Endodermal cell (in vitro differentiated cells): ENCODE measurements around the gene STAT6. TPM values are rescaled to one million over a fixed set of nuclear protein-coding genes. Genes with fewer than 3 reads are reported as not detected.
A peak's percentile ranks its signal among the peaks of the same experiment; 100 is the strongest.

Experiments
- DNase-seq: peaks from one replicate; pipeline ENCODE4 v3.0.0-alpha.2; 2017
- H3K27ac ChIP-seq: 2 replicates; pipeline ENCODE4 v1.5.1; 2013; ENCODE audit warnings: mild to moderate bottlenecking, low read depth, low read length, moderate library complexity
- H3K27me3 ChIP-seq: 2 replicates; pipeline ENCODE4 v1.6.1; 2013; ENCODE audit warnings: mild to moderate bottlenecking, low read length, moderate library complexity; ENCODE audit not compliant: insufficient read depth, control insufficient read depth, poor library complexity, severe bottlenecking
- H3K36me3 ChIP-seq: 2 replicates; pipeline ENCODE4 v1.7.0; 2013; ENCODE audit warnings: mild to moderate bottlenecking, low read length, moderate library complexity; ENCODE audit not compliant: control insufficient read depth, insufficient read depth
- H3K4me1 ChIP-seq: one replicate; pipeline ENCODE4 v1.7.0; 2013; ENCODE audit warnings: low read length; ENCODE audit not compliant: control insufficient read depth, insufficient read depth
- H3K4me3 ChIP-seq: 2 replicates; pipeline ENCODE4 v1.5.1; 2013; ENCODE audit warnings: mild to moderate bottlenecking, low read length, moderate library complexity
- H3K9ac ChIP-seq: 2 replicates; pipeline ENCODE4 v1.6.1; 2013; ENCODE audit warnings: mild to moderate bottlenecking, low read length, moderate library complexity; ENCODE audit not compliant: poor library complexity, severe bottlenecking; ENCODE audit errors: extremely low read depth
- H3K9me3 ChIP-seq: 2 replicates; pipeline ENCODE4 v1.6.1; 2013; ENCODE audit warnings: mild to moderate bottlenecking, low read length, moderate library complexity; ENCODE audit not compliant: control insufficient read depth
- H3K27ac Mint-ChIP-seq: 2 replicates; pipeline ENCODE4 v1.8.0; 2020; ENCODE audit warnings: mixed read lengths
- H3K27me3 Mint-ChIP-seq: 2 replicates; pipeline ENCODE4 v1.8.0; 2021; ENCODE audit warnings: mild to moderate bottlenecking, mixed read lengths; ENCODE audit not compliant: insufficient read depth
- H3K36me3 Mint-ChIP-seq: 2 replicates; pipeline ENCODE4 v1.8.0; 2020; ENCODE audit warnings: low read depth, mixed read lengths
- H3K4me1 Mint-ChIP-seq: 2 replicates; pipeline ENCODE4 v1.8.0; 2020; ENCODE audit warnings: mixed read lengths
- H3K4me3 Mint-ChIP-seq: 2 replicates; pipeline ENCODE4 v1.8.0; 2020; ENCODE audit warnings: mild to moderate bottlenecking, moderate library complexity, mixed read lengths
- H3K9me3 Mint-ChIP-seq: 2 replicates; pipeline ENCODE4 v1.8.0; 2020; ENCODE audit warnings: mild to moderate bottlenecking, mixed read lengths
- WGBS, 2 experiments: methylation state at CpG; one replicate each; pipeline versions ENCODE4 v1.1.5 to v1.1.7; 2013; ENCODE audit warnings: missing lambda C conversion rate in 2 of 2, mixed read lengths in 1 of 2; ENCODE audit not compliant: insufficient coverage in 1 of 2, insufficient read length in 1 of 2; 5-methylcytosine and 5-hydroxymethylcytosine counted together
- total RNA-seq, 2 donors: library from RNA; stranded (reverse); fragmentation: NEBNext Ultra II Directional in 1 of 2; extraction: Animal tissue kit (Norgen Biotek cat#: 25700) in 1 of 2; gene quantifications; 2 replicates in 1 of 2; 3 replicates in 1 of 2; pipeline ENCODE4 v1.2.1, GENCODE V29; 2021
- TF ChIP-seq, protein P1 (sequence below): fragments of 200-600 bp; sonication (generic); conservative IDR thresholded peaks from 2 replicates; pipeline ENCODE4 v1.5.0; 2021; ENCODE audit warnings: antibody characterized with exemption, mild to moderate bottlenecking

STAT6 gene
- total RNA-seq, 2 donors from 2014 or later, result 60.2 to 102 TPM

DNA sequence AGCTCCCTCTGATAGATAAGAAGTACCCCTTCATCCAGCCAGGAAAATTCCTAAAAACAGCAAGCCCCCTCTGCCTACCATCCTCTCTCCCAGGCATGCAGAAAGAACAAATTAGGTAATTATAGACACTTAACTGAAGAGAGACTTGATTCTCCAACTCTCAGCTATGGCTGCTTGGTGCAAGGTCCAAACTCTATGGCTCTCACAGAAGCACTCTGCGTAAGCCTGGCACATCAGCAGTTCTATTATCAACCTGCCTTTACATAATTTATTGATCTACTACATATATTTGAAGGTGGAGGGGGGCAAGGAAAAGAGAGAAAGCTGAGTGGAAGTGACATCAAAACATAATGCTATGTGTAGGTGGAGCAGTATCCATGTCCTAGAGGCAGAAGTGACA lies 60.2 kb downstream of the STAT6 start:
- TF ChIP-seq, protein P1, sequence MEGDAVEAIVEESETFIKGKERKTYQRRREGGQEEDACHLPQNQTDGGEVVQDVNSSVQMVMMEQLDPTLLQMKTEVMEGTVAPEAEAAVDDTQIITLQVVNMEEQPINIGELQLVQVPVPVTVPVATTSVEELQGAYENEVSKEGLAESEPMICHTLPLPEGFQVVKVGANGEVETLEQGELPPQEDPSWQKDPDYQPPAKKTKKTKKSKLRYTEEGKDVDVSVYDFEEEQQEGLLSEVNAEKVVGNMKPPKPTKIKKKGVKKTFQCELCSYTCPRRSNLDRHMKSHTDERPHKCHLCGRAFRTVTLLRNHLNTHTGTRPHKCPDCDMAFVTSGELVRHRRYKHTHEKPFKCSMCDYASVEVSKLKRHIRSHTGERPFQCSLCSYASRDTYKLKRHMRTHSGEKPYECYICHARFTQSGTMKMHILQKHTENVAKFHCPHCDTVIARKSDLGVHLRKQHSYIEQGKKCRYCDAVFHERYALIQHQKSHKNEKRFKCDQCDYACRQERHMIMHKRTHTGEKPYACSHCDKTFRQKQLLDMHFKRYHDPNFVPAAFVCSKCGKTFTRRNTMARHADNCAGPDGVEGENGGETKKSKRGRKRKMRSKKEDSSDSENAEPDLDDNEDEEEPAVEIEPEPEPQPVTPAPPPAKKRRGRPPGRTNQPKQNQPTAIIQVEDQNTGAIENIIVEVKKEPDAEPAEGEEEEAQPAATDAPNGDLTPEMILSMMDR, result no peak
- 86% methylated on average over 1 of the region's 1 CpG; no CpG with 5 or more reads in 1 of the 2 experiments for WGBS, 2 experiments
- Histone ChIP-seq H3K27me3 (peaks cover 46% of the 10 kb centered on the region), H3K9ac (no peak overlapping the region), H3K36me3 (peaks cover 11% of the 10 kb centered on the region), H3K4me1 (peaks cover 4% of the 10 kb centered on the region), H3K27ac (no peak overlapping the region), H3K9me3 (no peaks in the 10 kb centered on the region), H3K4me3 (no peak overlapping the region)
- H3K36me3 Mint-ChIP-seq, result peaks cover 16% of the 10 kb centered on the region
- H3K27me3 Mint-ChIP-seq, result peaks cover 48% of the 10 kb centered on the region
- peaks cover 4% of the 10 kb centered on the region for H3K9me3 Mint-ChIP-seq
- peak; percentile 31 for DNase-seq
- no peak overlapping the region for H3K27ac Mint-ChIP-seq
- H3K4me3 Mint-ChIP-seq, result no peak overlapping the region
- H3K4me1 Mint-ChIP-seq, result peaks cover 16% of the 10 kb centered on the region

DNA sequence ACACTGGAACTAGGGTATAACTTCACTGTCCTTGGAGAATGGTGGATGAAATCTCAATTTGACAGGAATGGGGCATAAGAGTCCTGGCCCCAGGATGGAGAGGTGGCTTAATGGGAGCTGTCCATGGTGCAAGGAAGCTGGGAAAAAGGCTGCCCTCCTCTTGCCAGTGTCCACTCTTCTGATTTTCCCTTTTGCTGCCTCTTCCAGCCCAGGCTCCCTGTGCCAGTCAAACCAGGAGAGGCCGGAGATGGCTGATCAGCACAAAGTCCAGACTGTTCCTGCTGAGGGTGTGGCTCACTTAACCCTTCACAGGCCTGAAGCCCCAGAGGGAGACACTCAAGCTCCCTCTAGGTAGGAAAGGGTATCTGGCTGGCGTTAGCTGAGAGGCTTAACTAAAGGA lies 61.3 kb downstream of the STAT6 start, which contains the start of gene MYO1A:
MYO1A (minus strand) TSS at position 240 of the 400 bp plus-strand sequence. CDS start 1,806 bp downstream, outside the sequence.
- no peaks in the 10 kb centered on the region for H3K9me3 ChIP-seq
- Mint-ChIP-seq H3K4me3 (no peak within 1 kb of the TSS), H3K36me3 (peaks cover 9% of the 10 kb centered on the region), H3K9me3 (peaks cover 4% of the 10 kb centered on the region), H3K4me1 (peaks cover 16% of the 10 kb centered on the region), H3K27ac (no peak within 1 kb of the TSS), H3K27me3 (peaks cover 58% of the 10 kb centered on the region)
- TF ChIP-seq, protein P1, result no peak
- H3K9ac ChIP-seq, result no peak within 1 kb of the TSS
- H3K27me3 ChIP-seq, result peaks cover 55% of the 10 kb centered on the region
- peaks cover 4% of the 10 kb centered on the region for H3K4me1 ChIP-seq
- DNase-seq, result peak; percentile 77
- no peak within 1 kb of the TSS for H3K27ac ChIP-seq
- WGBS, 2 experiments, result 34 to 65% methylated on average over 2 of the region's 2 CpGs
- H3K36me3 ChIP-seq, result no peaks in the 10 kb centered on the region
- peak within 1 kb of the TSS; percentile 14 for H3K4me3 ChIP-seq

DNA sequence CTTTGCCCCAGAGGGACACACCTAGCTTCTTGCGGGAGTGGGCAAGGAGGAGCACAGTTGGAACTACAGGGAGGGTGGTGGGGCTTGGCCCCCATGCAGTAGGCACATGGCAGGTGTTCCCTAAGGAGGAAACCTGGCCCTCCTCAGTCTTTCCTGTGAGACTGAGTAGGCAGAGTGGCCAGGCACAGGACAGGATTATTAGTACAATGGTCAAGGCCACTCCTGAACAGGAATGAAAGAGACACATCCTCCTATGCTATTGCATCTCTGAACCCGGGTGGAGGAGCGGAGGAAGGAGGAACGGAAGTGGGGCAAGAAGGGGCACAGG lies 62.1 kb downstream of the STAT6 start:
- 93 to 100% methylated on average over 4 of the region's 4 CpGs for WGBS, 2 experiments
- Mint-ChIP-seq H3K4me1 (peaks cover 16% of the 10 kb centered on the region), H3K27ac (no peak overlapping the region), H3K4me3 (no peak overlapping the region), H3K9me3 (peaks cover 3% of the 10 kb centered on the region), H3K36me3 (peaks cover 6% of the 10 kb centered on the region), H3K27me3 (peaks cover 58% of the 10 kb centered on the region)
- peaks cover 4% of the 10 kb centered on the region for H3K4me1 ChIP-seq
- H3K9me3 ChIP-seq, result no peaks in the 10 kb centered on the region
- no peaks in the 10 kb centered on the region for H3K36me3 ChIP-seq
- no peak overlapping the region for H3K27ac ChIP-seq
- TF ChIP-seq, protein P1, result no peak
- H3K4me3 ChIP-seq, result no peak overlapping the region
- peak; percentile 31 for DNase-seq
- H3K9ac ChIP-seq, result no peak overlapping the region
- H3K27me3 ChIP-seq, result peaks cover 58% of the 10 kb centered on the region
